Fibroblast of skin of right quadriceps (primary cell): ENCODE measurements around the gene UVRAG.

Experiments
- DNase-seq: peaks from one replicate; pipeline ENCODE4 v3.0.0-alpha.2; 2013

UVRAG gene

DNA sequence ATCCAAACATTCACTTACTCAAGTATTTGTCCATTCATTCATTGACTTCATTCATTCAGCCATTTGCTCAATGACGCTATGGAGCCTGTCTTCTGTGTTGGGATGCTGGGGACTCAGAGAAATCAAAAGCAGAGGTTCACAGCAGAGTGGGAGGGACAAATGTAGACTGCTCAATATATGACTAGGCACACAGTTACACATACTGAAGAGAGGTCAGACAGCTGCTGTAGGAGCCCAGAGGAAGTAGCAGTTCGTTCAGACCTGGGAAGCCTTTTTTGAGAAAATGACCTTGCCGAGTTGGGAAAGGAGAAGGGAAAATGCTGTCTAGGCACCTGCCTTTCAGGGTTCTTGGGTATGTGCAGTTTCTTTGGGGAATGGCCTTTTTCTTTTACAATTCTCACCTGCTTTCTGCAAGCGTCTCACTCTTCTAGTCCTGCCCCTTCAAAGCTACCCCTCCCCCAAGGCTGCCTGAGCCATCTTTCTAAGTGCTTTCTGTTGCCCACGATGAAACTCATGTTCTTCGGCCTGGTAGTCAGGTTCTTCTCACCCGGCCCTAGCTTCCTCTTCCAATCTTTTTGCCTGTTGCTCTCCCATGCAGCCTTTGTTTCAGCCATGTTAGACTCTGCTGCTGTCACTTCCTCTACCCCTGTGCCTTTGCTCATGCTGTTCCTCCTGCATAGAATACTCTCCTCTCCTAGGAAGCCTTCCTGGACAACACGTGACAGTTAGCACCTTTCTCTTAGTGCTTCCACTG, 4.2 kb upstream of the UVRAG start:
- DNase-seq = no peak

DNA sequence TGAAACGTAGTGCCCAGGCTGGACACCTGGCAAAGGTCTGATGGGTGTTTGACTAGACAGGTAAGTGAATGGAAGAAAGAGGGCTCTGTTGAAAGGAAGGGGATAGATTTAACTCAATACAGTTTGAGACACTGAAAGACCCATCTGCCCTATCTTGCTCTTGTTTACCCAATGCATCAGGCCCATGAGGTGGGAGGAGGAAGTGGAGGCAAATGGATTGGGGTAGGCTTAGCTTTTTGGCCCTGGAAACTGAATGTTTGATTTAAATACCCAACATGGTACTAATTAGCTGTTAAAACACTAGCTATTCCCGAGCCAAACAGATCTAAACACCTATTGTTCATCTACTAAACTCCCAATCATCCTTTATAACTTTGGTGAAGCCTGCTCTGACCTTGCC, 3.5 kb upstream of the UVRAG start:
- DNase-seq = no peak

DNA sequence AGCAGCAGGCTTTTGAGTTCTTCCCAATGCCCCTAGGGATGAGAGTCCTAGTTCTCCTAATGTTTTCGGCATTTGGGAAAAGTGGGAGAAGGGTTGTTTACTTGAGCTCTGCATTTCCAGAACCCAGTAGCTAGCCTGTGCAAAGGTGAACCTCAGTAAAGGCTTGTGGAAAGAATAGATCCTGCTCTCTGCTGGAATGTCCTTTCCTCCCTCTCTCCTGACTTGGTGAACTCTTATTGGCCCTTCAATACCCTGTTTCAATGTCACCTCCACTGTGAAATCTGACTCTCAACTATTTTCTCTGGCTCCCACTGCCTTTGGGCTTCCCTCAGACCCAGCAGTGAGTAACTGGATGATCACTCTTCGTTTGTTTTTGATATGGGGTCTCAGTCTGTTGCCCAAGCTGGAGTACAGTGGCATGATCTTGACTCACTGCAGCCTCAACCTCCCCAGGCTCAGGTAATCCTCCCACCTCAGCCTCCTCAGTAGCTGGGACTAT, 2.4 kb upstream of the UVRAG start:
- no peak for DNase-seq

DNA sequence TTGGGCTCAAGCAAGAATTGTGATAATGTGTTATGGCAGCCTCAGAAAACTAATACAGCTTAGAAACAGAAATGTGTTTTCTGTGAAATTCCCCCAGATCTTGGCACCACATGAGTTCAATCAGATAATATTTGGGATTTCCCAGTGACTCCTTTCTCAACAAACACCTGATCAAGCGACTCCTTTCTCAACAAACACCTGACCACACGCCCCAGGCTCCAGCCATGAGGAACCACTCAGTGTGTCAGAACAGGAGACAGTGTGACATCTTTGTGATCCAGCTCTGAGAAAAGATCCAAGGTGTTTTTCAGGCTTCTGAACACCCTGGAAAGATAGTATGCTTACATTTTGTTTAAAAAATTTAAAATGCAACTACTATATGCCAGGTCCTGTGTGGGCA, 1.9 kb upstream of the UVRAG start:
- DNase-seq = no peak

DNA sequence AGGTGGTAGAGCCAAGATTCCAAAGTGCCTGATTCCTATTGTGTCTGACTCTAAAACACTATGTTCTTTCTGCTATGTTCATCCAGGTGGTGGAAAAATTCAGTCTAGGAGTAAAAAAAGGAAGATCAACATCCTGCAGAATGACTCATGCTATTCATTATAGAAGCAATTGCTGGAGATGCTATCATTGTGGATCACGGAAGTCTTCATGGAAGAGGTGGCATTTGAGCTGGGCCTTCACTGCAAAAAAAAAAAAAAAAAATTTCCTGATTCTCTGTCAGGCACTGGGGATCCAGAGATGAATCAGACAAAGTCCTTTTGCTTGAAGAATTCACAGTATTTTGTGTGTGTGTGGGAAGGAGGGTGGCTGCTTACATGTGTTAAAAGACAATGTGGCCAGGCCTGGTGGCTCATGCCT, 1.4 kb upstream of the UVRAG start:
- no peak for DNase-seq

DNA sequence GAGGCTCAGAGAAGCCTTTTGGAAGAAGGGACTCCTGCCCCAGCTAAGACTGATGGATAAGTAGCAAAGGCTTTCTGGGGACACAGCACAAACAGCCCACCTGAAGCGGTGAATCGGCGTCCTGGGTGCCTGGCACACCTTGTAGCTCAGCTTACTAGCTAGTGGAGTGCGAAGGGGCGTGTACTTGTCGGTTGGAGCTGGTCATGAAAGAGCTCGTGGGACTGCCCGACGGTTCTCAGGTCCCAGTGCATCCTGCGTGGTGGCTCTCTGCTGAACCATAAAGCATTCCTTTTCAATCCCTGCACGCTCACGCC, 690 bp upstream of the UVRAG start:
- no peak for DNase-seq

DNA sequence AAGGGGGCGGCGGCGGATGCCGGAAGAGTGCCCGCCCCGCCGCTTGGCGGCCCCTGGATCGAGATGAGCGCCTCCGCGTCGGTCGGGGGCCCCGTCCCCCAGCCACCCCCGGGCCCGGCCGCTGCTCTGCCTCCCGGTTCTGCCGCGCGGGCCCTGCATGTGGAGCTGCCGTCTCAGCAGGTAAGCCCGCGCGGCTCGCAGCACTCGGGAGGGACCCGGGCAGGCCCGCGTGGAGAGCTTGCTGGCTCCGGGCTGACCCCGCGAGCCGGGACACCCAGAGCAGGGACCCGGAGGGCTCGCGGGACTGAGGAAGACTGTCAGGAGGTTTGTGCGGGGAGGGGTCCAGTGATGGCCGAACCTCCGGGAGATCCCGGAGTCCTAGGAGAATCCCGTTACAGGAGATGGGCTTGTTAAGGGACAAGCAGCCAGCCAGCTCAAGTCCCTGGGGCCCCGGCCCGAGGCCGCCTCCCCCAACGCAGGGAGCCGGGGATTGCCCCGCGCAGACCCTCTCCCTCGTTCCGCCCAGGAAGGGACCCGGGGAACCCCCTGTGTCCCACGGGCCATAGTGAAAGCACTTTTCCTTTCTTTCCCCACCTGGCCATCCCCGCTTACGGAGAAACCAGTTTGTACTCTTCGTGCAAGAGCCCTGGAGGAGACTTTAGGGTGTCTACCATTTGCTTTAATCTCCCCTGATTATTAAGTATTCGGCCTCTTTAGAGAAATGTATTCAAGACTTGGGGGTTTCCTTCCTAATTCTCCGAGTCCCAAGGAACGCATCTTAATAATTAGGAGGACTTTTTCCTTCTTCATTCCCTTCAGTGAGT, 547 bp downstream of the UVRAG start:
- DNase-seq = peak; percentile 27

DNA sequence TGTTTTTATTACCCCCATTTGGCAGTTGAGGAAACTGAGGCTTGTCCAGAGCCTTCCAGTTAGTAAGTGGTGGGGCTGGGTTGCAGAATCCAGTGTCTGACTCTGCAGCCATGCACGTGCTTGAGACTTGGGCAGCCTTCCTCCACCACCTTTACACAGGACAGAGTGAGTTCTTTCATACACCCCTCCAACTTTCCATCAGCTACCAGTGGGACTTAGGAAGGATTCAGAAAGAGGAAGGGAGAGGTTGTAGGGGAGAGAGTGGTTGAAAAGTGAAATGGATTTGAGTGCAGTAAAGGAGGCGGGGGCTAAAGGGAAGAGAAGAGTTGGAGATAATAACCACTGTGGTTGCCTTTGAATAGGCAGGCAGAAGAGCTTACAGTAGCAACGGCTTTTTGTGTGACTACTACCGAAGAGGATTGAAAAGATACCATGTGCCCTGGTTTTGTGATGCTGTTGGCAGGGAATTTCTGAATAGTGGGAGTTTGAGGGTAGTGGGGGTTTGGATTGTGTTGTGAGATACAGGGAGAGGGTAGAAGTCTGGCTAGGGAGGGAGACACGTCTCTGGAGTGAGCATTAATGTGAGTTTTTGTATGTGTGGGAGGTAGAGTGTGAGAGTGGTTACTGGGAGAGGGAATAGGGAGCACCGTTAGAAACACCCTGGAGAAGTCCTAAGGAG, 1.7 kb downstream of the UVRAG start:
- DNase-seq = no peak

DNA sequence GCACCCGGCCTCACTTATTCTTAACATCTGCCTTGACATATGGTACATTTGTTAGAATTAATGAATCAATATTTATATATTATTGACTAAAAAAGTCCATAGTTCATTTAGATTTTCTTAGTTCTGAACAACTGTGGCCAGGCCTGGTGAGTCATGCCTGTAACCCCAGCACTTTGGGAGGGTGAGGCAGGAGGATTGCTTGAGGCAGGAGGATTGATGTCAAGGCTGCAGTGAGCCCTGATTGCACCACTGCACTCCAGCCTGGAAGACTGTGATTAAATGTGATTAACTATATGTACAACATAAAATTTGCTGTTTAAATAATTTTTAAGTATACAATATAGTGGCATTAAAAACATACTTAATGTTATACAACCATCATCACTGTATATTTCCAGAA, 5.6 kb downstream of the UVRAG start:
- peak; percentile 24 for DNase-seq

DNA sequence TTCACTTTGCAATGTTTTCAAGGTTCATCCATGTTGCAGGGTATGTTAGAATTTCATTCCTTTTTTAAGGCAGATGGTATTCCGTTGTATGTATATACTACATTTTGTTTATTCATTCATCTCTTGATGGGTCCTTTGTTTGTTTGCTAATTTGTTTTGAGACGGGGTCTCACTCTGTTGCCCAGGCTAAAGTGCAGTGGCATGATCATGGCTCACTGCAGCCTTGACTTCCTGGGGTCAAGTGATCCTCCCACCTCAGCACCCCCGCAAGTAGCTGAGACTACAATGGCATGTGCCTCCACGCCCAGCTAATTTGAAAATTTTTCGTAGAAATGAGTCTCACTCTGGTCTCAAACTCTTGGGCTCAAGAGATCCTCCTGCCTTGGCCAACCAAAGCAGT, 6.2 kb downstream of the UVRAG start:
- no peak for DNase-seq

DNA sequence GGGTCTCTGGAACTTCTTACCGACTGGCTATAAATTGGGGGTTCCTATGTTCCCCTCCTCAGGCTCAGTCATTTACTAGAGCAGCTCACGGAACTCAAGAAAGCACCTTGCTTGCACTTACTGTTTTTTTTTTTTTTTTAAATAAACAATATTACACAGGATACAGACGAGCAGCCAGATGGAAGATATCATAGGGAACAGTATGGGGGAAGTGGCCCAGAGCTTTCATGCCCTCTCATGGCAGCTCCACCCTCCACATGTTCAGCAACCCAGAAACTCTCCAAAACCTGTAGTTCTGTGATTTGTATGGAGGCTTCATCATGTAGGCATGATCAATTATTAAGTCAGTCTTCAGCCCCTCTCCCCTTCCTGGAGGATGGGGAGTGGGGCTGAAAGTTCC, 7.5 kb downstream of the UVRAG start:
- DNase-seq = no peak

DNA sequence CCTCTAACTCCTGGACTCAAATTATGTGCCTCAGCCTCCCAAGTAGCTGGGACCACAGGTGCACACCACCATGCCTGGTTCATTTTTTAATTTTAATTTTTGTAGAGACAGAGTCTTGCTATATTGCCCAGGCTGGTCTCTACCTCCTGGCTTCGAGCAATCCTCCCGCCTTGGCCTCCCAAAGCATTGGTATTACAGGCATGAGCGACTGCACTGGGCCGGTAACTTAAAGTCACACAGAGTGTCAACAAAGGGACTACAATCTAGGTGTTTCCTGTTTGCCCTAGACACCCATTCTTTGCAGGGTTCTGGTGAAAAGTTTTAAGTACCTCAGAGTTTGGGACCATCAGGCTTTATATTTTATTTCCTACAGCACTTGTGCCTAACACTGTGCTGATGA, 8.4 kb downstream of the UVRAG start:
- DNase-seq = no peak

DNA sequence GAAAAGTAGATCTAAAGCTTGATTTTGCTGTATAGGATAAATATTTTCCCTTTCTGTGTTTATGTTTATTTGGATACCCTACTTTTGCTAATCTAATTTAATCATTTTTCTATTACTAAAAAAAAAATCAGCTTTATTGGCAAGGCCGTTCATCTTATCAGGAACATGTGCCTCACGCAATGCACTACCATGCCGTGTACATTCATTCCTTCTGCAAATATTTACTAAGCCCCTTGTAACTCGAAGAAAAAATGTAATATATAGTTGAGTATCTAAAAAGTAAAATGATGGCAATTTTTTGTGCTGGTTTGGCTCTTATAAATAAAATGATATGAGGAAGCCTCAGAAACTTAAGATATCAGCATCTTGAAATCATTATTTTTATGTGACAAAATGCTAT, 8.9 kb downstream of the UVRAG start:
- DNase-seq = no peak

DNA sequence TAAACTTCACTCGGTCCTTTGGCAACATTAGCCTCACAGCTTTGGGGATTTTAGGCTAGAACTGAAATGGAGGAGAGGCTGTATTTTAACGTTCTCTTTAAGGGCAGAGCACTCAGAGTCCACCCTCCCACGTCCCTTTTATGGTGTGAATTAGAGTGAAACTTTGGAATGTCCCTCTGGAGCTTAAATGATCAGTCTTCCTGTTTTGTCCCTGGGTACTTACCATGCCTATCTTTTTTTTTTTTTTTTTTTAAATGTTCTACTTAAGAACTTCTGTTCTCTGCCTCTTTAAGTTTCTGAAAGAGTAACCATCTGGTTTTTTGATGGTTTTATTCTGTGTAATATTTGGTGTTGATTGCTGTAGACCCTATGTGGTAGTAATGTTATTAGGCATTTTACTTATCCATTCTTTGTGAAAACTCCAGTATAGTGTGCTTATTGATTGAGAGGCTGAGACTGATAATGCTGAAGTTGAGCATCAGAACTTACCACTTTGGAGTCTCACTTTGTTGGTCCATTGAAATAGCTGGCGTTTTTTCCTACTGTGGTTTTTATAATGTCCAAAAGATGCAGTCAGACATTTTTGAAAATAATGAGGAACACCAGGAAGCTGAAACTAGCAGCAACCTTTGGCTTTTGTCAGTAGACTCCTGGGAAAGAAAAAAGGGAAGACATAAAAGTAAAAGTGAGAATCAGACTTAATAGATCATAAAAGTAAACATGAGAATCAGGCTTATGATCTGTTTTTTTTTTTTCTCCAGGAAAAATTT, 11.6 kb downstream of the UVRAG start:
- DNase-seq = peak; percentile 43

DNA sequence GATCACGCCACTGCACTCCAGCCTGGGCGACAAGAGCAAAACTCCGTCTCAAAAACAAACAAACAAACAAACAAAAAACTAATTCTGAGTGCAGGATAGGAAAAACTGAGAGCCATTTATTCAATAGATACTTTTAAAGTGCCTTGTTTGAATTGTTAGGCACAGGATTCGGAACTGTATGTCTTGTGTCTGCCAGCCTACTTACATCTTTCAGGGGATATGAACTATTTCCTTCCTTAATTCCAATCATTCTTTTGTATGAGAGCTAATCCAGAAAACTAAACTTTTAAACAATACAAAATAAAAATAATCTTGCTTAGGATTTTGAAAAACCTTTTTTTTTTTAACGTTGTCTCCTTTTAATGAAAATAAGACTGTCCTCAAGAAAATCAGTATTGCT, 12.6 kb downstream of the UVRAG start:
- no peak for DNase-seq

DNA sequence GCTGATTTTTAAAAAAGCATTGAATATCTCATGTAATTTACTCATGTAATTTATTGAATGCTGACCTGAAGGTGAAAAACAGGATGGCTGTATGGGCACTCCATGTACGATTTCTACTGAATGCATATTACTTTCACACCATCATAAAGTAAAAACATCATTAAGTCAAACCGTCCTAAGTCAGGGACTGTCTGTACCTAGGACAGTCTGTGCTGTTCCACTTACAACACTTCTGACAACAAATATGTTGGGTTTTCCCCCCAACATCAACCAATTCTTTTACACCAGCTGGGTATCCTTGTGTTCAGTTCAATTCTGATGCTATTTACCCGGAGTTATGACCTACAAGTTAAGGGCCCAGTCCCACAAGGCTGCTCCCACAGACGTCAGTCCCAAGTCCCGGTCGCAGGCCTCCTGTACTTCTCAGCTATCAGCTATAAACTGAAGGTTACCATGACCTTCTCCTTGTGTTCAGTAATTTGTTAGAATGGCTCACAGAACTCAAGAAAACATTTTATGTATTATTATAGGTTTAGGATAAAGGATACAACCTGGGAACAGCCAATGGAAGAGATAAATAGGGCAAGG, 17.0 kb downstream of the UVRAG start:
- DNase-seq = no peak

DNA sequence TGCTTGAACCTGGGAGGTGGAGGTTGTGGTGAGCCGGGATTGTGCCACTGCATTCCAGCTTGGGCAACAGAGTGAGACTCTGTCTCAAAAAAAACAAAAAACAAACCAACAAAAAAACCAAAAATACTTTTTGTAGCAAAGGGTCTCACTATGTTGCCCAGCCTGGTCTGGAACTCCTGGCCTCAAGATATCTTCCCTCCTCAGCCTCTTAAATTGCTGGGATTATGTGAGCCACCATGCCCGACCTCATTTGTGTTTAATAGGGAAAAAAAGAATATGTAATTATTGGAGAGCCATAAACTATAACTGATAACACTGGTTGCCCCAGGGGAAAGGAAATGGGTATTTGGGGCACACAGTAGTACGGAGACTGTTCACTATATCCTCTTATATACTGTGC, 19.7 kb downstream of the UVRAG start:
- DNase-seq = no peak

DNA sequence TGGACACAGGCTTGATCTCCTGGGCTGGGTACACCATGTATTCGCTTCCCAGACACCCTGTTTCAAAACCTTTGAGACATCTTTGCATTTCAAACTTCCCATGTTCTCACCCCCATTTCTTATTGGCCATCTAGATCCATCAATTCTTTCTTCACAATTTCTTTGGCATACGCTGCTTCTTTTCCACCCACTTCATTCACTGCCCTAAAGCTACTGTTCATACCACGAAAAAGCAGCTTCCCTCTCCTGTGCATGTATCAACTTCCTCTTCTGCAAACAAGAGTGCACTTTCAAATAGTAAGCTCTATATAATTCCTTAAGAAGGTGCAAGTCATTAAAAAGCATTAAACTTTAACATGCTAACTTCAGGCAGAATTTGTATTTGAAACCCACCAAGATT, 21.4 kb downstream of the UVRAG start:
- DNase-seq = no peak

DNA sequence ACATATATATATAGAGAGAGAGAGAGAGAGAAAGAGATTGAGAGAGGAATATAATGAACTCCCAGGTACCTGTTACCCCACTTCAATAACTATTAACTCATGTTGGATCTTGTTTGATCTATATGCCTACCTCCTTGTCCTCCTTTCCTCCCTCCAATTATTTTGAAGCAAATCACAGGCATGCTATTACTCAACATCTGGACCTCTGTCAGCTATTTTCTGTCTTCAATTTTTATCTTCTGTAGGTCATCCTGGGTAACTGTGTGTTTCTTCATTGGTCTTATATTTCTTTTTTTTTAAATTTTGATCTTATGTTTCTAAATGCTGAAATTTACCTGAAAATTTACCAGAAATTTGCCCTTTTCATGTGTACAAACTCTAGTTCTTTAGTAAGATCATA, 24.8 kb downstream of the UVRAG start:
- DNase-seq = no peak

DNA sequence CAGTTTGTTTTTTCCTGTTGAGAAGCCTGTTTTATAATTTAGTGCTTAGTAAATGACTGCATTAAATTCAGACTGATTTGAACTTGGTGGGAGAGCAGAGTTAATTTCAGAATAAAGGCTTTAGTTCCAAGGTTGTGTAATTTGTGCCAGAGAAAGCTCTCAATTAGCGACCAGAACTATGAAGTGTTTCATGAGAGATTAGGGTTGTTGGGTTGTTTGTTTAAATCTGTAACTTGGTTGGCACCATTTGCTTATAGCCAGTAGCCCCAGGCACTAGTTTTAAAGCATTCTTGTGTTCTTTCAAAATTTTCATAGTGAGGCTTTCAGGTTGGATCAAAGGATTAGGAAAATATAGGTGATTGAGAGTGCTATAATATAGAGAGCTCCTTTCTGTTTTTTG, 25.5 kb downstream of the UVRAG start:
- no peak for DNase-seq

DNA sequence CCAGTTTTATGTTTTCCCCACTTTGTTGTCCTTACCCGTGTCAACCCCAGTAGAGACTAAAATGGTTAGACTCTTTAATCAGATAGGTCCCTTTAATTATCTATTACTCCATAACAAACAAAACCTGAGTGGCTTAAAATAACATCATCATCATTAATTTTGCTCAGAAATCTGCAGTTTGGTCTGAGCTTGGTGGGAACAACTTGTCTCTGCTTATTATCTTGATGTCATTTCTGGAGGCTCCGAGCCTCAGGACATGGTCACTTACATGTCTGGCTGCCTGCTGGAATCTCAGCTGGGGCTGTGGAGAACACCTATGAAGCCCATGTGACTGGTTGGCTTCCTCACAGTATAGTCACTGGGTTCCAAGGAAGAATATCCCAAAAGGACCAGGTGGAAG, 26.7 kb downstream of the UVRAG start:
- no peak for DNase-seq

DNA sequence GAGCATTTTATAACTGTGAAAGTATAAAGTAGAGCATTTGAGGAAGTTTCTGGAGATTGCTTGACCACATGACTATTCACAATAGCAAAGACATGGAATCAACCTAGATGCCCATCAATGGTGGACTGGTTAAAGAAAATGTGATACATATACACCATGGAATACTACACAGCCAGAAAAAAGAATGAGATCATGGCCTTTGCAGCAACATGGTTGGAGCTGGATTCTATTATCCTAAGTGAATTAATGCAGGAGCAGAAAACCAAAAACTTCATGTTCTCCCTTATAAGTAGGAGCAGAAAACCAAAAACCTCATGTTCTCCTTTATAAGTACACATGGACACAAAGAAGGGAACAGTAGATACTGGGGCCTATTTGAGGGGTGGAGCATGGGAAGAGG, 30.3 kb downstream of the UVRAG start:
- no peak for DNase-seq

DNA sequence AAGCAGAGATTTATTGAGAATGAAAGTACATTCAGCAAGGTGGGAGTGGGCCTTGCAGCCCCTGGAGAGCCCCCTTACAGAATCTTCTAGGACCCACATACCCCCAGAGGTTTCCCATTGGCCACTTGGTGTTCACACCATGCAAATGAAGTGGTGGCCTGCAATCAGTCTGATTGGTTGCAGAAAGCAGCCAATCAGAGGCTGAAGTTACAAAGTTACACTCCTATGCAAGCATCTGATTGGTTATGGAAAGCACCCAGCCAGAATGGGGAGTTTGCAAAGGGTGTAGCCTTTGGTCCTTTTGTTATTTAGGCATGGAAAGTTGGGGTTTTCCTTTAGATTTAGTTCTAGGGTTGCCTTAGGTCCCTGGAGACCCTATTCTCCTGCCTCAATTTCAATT, 34.9 kb downstream of the UVRAG start:
- DNase-seq = no peak
